Measurements from ENCODE around the gene ZBTB45.

Gene ZBTB45

GRCh38 chr19:58519355-58520256 lies at the start of gene ZBTB45:
TSS of gene ZBTB45 (minus strand) at chr19:58519810. CDS start at chr19:58517673, 2,137 bp downstream.
- peak; percentile 95 for DNase-seq (ENCODE audit: low read depth)

GRCh38 chr19:58568453-58569130 lies 49.0 kb upstream of the ZBTB45 start:
- DNase-seq (ENCODE audit: low read depth): no peak

- DNase-seq (ENCODE audit: low read depth): no peak
Observed at GRCh38 chr19:58566989-58567388, 47.4 kb upstream of the ZBTB45 start.

GRCh38 chr19:58563823-58564222 lies 44.2 kb upstream of the ZBTB45 start:
- DNase-seq (ENCODE audit: low read depth): no peak

GRCh38 chr19:58563034-58563573 lies 43.5 kb upstream of the ZBTB45 start:
- no peak for DNase-seq (ENCODE audit: low read depth)

- peak; percentile 11 for DNase-seq (ENCODE audit: low read depth)
Observed at GRCh38 chr19:58562122-58563033, 42.8 kb upstream of the ZBTB45 start.

- DNase-seq (ENCODE audit: low read depth): no peak
Observed at GRCh38 chr19:58561373-58562121, 41.9 kb upstream of the ZBTB45 start.

GRCh38 chr19:58560921-58561320 lies 41.3 kb upstream of the ZBTB45 start:
- no peak for DNase-seq (ENCODE audit: low read depth)

- no peak for DNase-seq (ENCODE audit: low read depth)
Observed at GRCh38 chr19:58560007-58560887, 40.6 kb upstream of the ZBTB45 start.

GRCh38 chr19:58559275-58560006 lies 39.8 kb upstream of the ZBTB45 start:
- peak; percentile 86 for DNase-seq (ENCODE audit: low read depth)

GRCh38 chr19:58558623-58559274 lies 39.1 kb upstream of the ZBTB45 start:
- peak; percentile 95 for DNase-seq (ENCODE audit: low read depth)

- peak; percentile 12 for DNase-seq (ENCODE audit: low read depth)
Observed at GRCh38 chr19:58558066-58558622, 38.5 kb upstream of the ZBTB45 start, which contains the start of gene UBE2M. TSS of gene UBE2M (minus strand) at chr19:58558611. CDS start at chr19:58558381, 230 bp downstream.

- DNase-seq (ENCODE audit: low read depth): no peak
Observed at GRCh38 chr19:58557221-58558065, 37.8 kb upstream of the ZBTB45 start.

GRCh38 chr19:58556622-58557220 lies 37.1 kb upstream of the ZBTB45 start:
- no peak for DNase-seq (ENCODE audit: low read depth)

- DNase-seq (ENCODE audit: low read depth): no peak
Observed at GRCh38 chr19:58555920-58556621, 36.5 kb upstream of the ZBTB45 start.

GRCh38 chr19:58555369-58555885 lies 35.8 kb upstream of the ZBTB45 start:
- no peak for DNase-seq (ENCODE audit: low read depth)
